Sigmoid colon (tissue), 4 donors: ENCODE results near the gene RNF39.

Experiments used
- EP300 ChIP-seq, 4 donors: sonication (generic); formaldehyde crosslinking; IDR thresholded peaks; one replicate each; pipeline ENCODE4 v1.6.1; 2017; ENCODE audit warnings: antibody characterized with exemption in 4 of 4
- POLR2A ChIP-seq, 2 donors: fragments of 450-650 bp; IDR thresholded peaks; one replicate each; pipeline ENCODE4 v1.6.1; 2016; ENCODE audit warnings: antibody characterized with exemption in 2 of 2, mild to moderate bottlenecking in 2 of 2, moderate library complexity in 2 of 2
- TF ChIP-seq, protein P1 (sequence below), 4 experiments: fragments of 450-650 bp in 3 of 4; fragments of 200-600 bp in 1 of 4; IDR thresholded peaks; one replicate each; pipeline ENCODE4 v1.5.1; 2016 to 2019; ENCODE audit warnings: antibody characterized with exemption in 4 of 4, mild to moderate bottlenecking in 3 of 4, moderate library complexity in 2 of 4

DNA sequence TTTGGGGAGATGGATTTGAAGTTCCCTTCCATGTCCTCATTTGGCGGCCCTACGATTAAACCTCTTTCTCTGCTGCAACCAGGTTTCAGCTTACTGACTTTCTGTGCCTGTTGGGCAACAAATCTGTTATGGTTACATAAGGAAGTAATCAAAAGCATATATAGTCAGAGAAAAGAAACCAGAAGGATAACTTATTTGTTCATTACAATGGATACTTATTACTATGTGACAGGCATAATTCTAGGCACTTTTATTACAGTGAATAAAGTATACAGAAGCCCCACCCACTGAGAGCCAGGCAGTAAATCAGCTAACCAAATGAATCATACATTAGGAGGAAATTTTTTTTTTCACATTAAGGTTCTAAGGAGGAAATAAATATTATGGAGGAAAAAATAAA is 46.9 kb upstream of the RNF39 start:
- no peak for TF ChIP-seq EP300 (IDR thresholded peaks at IDR 0.05)
- TF ChIP-seq, protein P1, sequence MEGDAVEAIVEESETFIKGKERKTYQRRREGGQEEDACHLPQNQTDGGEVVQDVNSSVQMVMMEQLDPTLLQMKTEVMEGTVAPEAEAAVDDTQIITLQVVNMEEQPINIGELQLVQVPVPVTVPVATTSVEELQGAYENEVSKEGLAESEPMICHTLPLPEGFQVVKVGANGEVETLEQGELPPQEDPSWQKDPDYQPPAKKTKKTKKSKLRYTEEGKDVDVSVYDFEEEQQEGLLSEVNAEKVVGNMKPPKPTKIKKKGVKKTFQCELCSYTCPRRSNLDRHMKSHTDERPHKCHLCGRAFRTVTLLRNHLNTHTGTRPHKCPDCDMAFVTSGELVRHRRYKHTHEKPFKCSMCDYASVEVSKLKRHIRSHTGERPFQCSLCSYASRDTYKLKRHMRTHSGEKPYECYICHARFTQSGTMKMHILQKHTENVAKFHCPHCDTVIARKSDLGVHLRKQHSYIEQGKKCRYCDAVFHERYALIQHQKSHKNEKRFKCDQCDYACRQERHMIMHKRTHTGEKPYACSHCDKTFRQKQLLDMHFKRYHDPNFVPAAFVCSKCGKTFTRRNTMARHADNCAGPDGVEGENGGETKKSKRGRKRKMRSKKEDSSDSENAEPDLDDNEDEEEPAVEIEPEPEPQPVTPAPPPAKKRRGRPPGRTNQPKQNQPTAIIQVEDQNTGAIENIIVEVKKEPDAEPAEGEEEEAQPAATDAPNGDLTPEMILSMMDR (IDR thresholded peaks at IDR 0.05): no peak
- TF ChIP-seq POLR2A (IDR thresholded peaks at IDR 0.05): no peak
